ENCODE data around the gene MRC2. TPM values are rescaled to one million over a fixed set of nuclear protein-coding genes. Genes with fewer than 3 reads are reported as not detected.
A peak's percentile ranks its signal among the peaks of the same experiment; 100 is the strongest.

Gene MRC2
- total and polyA plus RNA-seq, 9 of the 15 experiments (the other 6 are each of a cell fraction or from before 2014, with no cell fraction given), result 0.28 to 11.5 (median 6.6) TPM

GRCh38 chr17:62627219-62627903 lies at the start of gene MRC2 (continued):
- TF ChIP-seq TFAP4 (CRISPR knock-in tag; IDR thresholded peaks at IDR 0.05; ENCODE audit: borderline replicate concordance) (peak; percentile 48; the same call in 1 of the 2 replicates), POLR2G (IDR thresholded peaks at IDR 0.05; ENCODE audit: low read depth, low read length) (peak; percentile 37; the same call in 1 of the 2 replicates), RBFOX2 (IDR thresholded peaks at IDR 0.05; ENCODE audit: low read depth, low read length) (peak; percentile 47), RREB1 (CRISPR knock-in tag; IDR thresholded peaks at IDR 0.05) (0 out of 2 replicates have a peak, but pooled peaks have one; percentile 29), STAT5B (CRISPR knock-in tag; IDR thresholded peaks at IDR 0.05) (no peak), EGR1 (conservative IDR thresholded peaks at IDR 0.05) (peak; percentile 82), RHOXF2B (CRISPR knock-in tag; conservative IDR thresholded peaks at IDR 0.05) (no peak)

Data from K562 (cell line).